ENCODE results near the gene NPAS3.

- TF ChIP-seq CTCF (IDR thresholded peaks at IDR 0.05) (no peak), EZH2 (IDR thresholded peaks at IDR 0.05) (no peak), EZH2phosphoT487 (IDR thresholded peaks at IDR 0.05) (no peak)
Measured at GRCh38 chr14:33737446-33737845, 798.8 kb downstream of the NPAS3 start.
